Myocyte (in vitro differentiated cells): Measurements from ENCODE around the gene DNASE2B. TPM values are rescaled to one million over a fixed set of nuclear protein-coding genes. Genes with fewer than 3 reads are reported as not detected.

Source experiments
- DNase-seq: peaks from one replicate; pipeline ENCODE4 v3.0.0-alpha.2; 2012; ENCODE audit warnings: low read depth
- polyA plus RNA-seq: library from polyadenylated mRNA; unstranded; fragments of >200 nt; gene quantifications from one replicate; pipeline ENCODE4 v1.2.1, GENCODE V29; 2012; ENCODE audit warnings: missing spikeins
- total RNA-seq: library from RNA; depleted of rRNA; stranded (reverse); fragments of >200 nt; gene quantifications from 2 replicates; pipeline ENCODE4 v1.2.3, GENCODE V29; 2014

The DNASE2B gene, protein sequence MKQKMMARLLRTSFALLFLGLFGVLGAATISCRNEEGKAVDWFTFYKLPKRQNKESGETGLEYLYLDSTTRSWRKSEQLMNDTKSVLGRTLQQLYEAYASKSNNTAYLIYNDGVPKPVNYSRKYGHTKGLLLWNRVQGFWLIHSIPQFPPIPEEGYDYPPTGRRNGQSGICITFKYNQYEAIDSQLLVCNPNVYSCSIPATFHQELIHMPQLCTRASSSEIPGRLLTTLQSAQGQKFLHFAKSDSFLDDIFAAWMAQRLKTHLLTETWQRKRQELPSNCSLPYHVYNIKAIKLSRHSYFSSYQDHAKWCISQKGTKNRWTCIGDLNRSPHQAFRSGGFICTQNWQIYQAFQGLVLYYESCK
- not detected in 2 replicates for total RNA-seq
- not detected for polyA plus RNA-seq

DNA sequence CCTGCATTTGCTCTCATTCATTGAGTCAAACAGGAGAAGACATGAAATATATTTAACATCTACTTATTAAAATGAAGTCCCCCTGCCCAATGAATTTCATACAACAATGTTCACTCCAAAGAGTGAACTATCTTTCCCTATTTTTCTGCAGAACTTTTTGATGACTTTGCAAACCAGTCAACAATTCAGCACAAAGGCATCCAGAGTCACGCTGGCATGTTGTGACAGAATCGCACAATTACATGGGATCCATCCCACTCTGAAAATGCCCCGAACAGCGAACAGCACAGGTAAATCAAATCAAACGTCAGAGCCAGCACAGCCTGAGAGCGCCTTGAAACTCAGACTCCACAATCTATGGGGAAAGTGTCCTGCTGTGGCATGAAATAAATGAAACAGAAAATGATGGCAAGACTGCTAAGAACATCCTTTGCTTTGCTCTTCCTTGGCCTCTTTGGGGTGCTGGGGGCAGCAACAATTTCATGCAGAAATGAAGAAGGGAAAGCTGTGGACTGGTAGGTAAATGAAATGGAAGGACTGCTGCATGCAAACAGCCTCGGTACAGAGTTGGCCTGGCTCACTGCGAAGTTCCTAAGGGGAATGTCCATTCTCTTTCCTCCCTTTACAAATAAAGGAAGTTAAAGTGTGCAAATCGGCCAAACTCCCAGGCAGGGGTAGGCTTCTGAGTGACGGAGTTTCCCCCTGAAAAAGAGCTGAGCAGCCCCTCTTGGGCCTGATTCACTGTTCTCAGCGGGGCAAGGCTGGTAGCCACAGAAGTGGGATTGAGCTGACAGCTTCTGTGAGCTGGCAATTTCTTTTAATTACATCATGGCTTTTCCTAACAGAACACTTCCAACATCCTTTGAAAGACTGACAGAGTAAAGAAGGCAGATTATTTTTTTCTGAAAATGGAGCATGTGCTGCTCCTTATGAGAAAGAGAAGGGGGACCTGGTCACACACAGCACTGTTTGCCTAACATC is at the start of gene DNASE2B:
Gene DNASE2B, plus strand, starts transcription at position 310 of the 981 bp plus-strand sequence. Its CDS starts 81 bp downstream, at position 391.
- no peak for DNase-seq

DNA sequence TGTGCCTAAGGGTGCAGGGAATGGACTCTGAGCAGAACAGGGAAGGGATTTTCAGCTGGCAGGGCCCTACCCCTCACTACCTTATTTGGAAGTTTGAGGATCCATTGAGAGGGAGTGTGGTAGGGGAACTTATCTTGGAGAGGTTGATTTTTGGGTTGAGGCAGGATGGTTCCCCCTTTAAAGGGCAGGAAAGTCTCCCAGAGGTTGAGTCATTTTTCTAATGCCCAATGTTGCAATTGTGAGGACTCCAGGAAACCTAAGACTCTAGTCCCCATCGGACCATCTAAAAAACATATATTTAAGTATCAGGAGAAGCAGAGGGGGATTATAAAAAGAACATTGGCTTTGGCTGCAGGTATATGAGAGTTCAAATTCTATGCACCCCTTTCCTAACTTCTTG is 49.5 kb upstream of the DNASE2B start:
- DNase-seq: no peak

DNA sequence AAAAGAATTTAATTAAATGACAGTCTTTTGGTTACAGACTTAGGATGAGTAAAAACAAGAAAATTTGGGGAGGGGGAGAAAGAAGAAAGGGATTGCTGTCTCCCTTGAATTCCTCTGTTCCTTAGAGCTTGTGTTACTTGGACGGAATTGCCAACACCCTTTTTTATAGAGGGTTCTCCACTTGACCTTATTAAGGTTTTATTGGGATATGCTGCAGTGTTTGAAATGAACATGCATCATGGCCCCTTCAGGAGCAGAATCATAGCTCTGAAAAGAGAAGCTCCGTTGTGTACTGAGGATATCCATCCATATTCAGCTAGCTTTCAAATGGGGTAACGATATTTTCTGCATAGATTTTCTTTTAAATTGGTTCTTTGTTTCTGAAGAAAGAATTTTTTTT is 48.2 kb upstream of the DNASE2B start:
- DNase-seq: no peak

DNA sequence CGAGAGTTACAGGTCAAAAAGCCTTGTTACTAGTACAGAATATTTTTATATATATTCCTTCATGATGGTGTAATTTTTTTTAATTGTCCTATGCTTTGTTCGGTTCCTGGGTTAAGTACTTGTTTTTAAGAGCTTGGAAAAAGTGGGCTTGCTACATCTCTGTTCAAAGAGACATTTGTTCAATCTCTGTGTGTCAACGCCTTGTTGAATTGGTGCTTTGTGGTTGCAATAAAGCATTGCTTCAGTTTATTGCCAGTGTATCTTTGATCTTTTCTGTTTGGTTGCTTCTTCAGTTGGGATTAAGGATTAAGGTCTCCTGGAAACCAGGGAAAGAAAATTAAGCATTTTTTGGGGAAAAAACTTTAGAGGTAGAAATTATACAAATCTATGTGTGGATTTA is 47.7 kb upstream of the DNASE2B start:
- DNase-seq: no peak

DNA sequence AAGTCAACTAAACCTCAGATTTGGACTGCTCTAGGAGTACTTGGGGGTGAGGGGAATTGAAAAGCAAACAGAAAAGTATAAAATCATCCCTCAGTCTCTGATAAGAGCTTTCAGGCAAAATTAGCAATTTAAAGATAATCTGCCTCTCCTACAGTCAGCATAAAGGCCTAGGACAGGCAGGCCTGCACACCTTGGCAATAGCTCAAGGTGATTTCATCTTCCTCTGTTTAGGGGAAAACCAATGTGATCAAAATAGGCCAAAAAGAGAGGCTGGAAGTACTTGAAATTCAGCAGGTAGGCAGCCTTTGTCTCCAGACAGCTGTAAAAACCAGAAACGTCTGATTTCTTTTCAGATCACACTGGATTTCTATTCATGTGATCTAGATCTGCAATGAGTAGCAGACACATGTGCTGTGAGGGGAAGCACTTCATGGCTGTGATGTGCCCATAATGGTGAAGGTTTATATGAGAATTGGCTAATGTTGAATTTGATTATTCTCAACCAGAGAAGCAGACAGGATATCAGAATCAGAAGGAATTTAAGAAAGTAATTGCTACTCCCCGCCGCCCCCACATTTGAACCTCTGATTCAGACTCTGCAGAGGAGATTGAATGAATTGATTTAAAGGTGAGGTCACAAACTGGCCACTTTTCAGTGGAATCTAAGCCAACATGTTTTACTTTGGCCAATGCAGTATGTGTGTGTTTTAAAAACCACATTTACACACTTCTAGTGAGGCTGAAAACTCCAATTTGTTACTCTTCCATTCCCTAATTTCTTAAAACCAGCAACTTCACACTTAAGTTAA is 45.8 kb upstream of the DNASE2B start:
- no peak for DNase-seq

DNA sequence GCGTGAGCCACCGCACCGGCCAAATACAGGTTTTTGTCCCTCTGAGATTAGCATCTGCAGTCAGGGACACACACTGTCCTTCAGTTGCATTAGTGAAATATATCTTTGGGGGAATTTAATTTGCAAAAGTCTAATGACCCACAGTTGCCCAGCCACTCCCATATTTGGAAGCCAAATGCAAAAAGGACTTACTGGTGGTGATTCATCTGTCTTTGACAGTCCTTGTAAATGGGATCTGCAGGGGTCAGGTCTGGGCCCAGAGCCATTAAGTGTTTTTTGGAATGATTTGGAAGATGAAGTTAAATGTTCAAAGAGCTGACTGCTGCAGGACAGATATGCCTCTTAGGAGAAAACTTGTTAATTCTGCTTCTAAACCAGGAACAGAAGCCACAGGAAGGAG is 44.6 kb upstream of the DNASE2B start:
- peak; percentile 53 for DNase-seq

DNA sequence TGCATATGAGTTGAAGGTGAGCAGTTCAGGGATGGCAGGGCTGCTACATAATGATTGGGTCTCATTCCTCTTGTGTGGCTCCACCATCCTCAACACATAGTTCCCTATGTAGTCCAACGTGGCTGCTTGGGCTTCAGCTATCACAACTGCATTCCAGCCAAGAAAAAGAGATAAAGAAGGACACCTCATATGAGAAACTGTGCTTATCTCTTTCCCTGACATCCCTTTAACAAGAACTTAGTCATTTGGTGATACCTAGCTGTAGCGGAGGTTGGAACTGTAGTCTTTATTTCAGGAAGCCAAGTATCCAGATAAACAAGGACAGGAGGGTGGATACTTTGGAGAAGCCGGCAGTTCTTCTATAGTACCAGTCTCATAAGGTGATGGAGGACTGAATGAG is 42.7 kb upstream of the DNASE2B start:
- no peak for DNase-seq

DNA sequence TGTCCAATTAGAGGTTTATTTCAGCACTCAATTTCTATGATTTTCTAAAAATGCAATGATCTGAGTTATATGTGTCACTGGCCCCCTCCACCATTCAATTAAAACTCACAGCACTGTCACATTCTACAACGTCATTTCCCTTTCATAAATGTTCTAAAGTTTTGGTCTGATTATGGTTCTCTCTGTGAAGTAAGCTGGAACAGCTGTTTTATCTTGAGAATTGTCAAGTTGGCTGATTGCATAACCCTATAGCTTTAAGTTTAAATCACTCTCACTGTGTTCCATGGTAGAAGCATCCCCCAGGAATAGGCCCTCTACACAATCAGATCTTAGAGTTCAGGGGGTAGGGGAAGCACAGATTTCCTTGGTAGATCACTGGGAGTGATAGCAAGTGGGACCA is 41.4 kb upstream of the DNASE2B start:
- DNase-seq: no peak

DNA sequence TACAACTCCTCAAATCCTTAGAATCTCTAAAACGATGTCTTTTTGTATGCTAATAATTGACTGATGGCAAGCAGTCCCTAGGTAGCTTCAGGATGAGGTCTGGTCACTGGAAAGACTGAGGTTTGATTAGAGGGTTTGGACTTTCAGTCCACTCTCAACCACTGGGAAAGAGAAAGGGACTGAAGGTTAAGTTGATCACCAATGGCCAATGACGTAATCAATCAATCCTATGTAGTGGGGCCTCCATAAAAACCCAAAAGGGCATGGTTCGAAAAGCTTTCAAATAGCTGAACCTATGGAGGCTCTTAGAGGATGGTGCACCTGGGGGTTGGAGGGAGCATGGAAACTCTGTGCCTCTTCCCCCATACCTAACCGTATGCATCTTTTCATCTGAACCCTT is 39.6 kb upstream of the DNASE2B start:
- DNase-seq: no peak

DNA sequence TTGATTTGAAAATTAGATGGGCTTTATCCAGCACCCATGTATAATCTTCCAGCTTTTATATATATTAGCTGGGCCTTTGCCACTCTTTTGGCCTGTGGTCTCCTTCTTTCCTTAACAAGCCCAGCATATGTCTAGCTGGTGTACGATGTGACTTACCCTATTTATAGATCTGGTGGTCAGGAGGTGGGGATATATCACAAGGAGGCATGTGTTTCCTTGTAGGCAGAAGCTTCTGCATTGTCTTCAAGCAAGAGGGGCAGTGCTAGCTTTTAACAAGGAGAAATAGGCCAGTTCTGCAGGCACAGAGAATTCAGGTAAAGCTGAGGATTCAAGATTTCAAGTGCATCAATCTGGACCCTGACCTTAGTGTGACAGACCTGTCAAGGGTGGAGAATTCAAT is 38.0 kb upstream of the DNASE2B start:
- no peak for DNase-seq

DNA sequence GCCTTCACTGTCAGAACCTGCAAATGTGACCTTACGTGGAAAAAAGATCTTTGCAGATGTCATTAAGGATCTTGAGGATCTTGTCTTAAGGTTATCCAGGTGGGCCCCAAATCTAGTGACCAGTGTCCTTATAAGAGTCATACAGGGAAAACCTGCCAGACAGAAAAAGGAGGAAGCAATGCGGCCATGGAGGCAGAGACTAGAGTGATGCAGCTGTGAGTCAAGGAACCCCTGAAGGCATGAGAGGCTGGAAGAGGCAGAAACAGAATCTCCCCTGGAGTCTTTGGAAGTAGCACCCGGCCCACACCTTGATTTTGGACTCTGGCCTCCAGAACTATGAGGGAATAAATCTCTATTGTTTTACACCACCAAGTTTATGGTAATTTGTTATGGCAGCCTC is 36.5 kb upstream of the DNASE2B start:
- DNase-seq: no peak

DNA sequence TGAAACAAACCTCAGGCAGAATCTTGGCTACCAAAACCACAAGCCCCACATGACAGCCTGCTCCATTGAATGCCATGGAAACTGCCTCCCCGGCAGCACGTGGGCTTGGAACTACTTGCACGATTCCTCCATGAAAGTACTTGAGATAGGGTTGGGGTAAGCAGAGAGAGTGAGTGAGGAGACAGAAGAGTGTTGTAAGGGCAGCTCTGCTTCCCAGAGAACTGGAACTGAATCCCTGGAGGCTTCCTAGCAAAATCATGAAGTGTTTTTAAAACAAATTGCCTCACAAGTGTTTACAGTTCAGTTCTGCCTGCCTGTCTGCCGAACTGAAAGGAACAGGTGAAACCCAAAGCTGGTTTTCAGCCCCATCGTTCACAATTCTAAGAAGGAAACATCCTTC is 35.3 kb upstream of the DNASE2B start:
- peak; percentile 66 for DNase-seq

DNA sequence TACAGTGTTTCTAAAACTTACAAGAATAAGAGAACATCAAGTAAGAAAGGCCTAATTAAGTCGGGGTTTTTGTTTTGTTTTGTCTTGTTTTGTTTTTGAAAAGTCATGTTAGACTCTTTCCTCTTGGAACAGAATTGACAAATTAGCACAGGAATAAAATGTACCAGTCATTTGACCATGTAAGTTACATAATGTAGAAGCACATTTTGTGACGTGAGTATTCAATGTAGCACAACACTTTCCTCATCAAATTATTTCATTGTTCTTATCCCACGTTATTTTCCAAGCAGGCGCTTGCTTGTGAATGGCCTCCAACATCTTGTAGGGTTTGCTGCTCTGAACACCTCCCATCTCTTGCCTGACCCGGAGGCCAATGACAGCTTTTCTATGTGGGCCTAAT is 34.7 kb upstream of the DNASE2B start:
- DNase-seq: no peak

DNA sequence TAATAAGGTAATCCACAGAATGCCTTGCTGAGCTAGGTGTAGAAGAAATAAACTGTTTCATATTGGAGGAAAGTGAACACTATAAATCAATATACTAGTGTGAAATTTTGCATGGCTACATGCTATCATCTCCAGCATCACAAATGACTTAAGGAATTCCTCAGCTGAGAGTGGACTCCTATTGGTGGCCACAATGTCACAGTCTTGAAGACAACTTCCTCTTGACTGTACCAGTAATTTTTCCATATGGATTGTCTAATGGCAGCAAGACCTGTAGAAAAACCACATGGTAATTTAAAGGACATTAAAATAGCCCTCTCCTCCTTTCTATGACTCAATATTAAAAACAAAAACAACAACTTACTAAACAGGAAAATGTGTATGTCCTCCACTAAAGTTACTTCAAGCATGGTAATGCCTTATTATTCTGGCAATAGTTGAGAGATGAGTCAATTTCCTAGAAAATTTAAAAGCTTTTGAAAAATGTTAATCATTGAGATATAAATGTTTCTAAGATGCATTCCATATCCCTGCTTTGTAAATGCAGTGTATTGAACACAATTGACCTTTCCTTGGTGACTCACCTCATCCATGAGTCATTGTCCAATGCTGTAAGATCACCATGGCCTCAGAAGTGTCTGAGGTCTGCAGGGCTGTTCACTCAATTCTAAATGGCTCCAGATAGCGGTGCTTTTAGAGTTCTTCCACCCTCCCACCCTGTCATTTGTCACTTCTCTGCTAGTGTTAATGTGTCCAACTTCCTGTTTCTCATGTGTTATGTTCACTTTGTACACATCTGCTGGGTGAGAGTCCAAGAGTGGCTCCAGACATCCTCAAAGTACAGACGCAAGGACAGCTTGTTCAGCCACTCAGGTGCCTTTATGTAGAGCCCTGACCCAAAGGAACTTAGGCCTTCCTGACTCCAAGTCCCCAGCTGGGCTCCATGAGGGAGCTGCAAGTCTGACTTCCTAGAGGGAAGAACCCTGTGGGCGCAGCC is 32.8 kb upstream of the DNASE2B start:
- DNase-seq: peak; percentile 49

DNA sequence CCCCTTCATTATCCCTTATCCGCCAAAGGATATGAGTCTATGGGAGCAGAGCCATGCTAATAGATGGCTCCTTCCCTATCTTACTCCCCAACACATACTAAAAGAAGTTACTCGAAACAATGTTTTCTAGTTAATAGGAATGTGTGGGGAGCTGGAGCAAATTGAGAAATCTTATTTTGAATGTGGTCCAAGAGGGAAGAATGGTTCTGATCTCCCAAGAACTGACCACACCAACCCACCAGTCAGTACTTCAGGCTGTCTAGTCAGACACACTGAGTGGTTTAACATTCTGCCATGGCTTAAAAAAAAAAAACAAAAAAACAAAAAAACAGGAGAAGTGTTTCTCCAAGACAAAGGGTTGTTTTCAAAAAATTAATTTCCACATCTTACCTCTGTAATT is 31.5 kb upstream of the DNASE2B start:
- DNase-seq: no peak

DNA sequence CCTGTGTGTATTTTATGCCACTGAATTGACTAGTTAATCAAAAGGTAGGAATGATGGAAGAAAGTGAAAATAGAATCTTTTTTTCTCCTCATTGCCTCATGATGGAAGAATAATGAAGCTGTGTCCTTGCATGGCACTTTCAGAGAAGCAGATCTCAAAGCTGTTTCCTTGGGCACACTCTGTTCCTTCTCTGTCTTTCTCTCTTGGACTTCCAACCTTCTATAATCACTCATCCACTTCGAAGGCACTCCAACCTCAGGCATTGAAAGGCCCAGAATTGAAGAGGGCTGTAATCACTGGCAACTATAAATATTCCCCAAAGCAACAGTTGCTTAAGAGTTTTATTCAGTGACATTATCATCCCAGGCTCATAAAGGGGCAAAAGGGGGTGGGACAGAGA is 31.1 kb upstream of the DNASE2B start:
- no peak for DNase-seq

DNA sequence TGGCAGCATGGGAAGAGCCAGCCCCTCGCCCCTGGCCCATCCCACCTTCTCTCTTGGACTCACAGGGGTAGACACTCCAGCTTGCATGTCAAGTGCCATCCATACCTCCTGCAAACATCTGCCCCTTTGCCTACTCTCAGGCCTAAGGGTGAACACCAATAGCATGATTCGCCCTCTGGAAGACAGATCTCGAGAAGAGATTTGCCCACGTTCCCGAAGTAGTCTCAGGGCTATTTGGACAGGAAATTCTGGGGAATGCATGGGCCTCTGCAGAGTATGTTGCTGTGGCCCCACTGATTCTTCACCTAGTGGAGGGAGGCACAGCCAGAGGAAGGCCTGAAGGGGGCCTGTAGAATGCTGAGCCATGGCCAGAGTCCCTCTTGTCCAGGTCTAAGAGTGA is 29.8 kb upstream of the DNASE2B start:
- no peak for DNase-seq

DNA sequence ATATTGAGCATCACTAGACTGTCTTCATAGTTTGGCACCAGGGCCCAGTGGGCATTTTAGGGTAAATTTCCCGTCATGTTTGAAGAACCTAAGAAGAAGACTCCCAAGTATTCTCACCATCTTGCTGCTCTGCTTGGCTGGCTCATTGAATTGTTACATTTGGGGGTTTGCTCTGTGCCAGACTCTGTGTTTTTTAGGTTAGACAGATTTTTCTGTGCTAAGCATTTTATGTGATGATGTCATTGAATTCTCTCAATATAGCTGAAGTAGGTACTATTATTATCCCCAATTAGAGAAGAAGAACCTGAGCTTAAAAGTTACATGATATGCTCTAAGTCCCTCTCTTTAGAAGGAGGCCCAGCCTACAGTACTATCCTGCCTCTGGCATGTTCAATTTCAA is 28.0 kb upstream of the DNASE2B start:
- DNase-seq: no peak

DNA sequence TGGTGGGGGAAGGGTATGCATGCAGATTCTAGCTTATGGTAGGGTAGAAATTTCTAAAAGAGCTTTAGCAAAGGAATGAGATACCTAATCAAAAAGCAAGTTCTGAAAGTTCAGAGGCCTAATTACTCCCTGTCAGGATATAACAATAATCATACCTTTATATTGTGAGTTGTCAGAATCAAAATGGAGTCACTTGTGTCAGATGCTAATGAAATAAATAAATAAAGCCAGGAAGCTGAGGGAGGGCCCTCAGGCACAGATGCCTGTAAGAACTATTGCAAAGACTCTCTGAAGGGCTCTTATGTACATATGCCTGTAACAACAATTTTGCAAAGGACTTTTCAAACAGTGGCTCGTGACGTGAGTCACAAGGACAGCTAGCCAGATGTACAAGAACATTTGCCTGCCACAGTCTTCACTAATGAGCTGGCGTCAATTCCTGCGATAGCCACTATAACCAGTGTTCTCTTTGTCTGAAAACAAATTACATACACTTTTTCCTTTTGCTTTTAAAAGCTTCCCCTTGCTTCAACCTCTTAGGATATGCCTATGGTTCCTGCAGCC is 27.4 kb upstream of the DNASE2B start:
- peak; percentile 53 for DNase-seq
